ENCODE data around the gene LRRC8E.
"Not testable (repeated sequence)": the region's sequence is repeated elsewhere in the genome, so short reads cannot be mapped to it uniquely, and the experiment has no call there.

Gene LRRC8E

DNA sequence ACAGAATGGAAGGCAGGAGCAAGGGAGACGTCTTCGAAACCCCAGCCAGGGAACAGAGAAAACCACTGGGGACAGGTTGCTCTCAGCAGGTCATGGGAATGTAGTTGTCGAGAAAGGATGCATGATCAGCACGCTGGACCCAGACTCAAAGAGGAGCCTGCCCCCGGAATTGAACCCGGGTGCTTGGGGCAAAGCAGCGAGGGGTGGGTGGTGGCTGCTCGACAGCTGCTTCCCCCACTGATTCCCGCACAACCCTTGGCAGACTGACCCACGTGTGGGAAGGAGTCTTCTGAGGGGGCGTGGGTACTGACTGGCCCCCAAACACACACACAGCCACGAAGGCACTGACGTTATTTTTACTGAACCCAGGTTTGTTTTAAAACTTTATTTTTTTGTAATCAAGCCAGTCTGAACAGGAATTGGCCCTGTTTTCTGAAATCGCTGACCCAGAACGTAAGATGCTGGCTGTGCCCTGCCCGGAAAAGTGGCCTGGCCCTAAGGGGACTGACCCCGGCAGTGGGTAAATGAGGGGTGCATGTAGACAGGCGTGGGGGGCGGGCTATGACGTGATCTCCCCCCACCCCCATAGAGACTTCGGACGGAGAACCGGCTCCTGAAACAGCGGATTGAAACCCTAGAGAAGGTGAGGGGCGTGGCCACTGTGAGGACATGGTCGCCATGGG is 32.7 kb upstream of the LRRC8E start:
- no peak for DNase-seq (ENCODE audit: low read depth)

DNA sequence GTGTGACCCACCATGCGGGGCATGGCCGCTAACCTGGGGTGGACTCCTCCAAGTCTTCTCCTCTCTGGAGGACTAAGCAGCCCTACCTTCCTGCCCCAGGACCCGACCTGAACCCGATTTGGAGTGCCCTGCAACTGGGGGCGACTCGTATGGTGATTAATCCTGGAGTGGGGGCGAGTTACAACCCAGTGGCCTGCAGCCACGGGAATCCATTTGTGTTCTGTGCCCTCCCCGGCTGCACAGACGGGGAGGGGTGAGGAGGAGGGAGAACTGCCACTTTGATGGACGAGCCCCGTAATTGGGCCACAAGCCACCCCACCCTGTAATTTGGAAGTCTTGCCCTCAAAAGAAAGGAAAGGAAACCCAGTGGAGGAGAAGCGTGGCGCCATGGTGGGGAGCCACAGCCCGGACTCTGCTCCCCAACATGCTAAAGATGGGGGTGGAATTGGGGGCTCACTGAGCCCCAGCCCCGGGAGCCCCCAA is 32.2 kb upstream of the LRRC8E start:
- DNase-seq (ENCODE audit: low read depth), result no peak

DNA sequence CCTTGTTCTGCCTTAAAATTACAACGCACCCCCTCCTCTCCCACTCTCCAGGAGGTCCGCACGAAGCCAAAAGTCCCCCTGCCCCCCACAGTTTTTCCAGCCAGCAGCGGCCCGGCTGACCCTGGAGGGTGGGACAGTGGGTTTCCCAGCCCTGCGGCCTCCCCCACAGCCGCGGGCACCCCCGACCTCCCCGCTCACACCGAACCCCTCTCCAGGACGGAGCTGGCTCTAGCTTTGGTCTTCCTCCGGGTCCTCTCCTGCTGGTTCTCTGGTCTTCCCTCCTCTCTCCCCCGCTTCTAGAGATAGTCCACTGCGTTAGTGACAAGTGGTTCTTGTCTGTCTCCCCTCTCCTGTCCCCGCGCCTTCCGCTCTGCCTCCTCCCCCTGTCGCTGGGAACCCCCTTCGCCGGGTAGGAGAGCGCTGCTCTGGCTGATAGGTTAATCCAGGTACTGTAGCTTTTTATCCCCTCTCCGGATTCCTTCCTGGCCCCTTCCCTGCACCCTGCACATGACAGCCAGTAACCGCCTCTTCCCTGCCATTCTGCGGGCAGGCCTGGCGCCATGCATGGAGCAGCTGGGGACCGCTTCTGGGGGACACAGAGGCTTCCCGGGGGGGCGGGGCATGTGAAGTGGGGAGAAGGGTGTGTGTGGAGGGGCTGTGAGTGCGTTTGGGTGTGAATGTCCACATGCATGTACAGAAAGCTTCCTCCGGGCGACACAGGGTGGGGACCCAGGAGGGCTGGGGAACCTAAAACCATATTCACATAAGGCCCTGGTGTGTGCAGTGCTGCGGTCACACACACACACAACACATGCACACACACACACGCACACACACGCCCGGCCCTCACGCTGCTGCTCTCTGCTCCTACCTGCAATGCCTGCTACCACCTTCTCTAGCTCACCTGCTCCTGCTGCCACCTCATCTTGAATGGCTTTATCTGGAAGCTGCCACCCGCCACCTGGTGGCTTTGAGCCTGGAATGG is 31.3 kb upstream of the LRRC8E start:
- DNase-seq (ENCODE audit: low read depth), result no peak

DNA sequence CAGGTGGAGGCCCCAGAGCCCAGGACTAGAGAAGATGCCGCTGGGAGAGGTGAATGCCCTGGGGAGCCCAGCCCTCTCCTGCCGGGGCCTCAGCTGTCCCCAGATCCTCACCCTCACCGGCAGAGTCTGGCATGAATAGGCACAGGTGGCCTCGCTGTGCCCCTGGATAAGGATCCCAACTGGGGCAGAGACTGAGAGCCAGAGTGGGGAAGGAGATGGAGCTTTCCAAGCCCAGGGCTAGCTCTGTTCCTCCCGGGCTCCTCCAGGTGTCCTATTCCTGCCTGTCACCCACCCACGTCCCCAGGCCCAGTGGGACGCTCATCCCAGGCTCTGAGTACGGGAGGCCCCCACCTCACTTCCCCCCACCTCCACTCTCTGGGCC is 30.6 kb upstream of the LRRC8E start:
- DNase-seq (ENCODE audit: low read depth), result no peak

DNA sequence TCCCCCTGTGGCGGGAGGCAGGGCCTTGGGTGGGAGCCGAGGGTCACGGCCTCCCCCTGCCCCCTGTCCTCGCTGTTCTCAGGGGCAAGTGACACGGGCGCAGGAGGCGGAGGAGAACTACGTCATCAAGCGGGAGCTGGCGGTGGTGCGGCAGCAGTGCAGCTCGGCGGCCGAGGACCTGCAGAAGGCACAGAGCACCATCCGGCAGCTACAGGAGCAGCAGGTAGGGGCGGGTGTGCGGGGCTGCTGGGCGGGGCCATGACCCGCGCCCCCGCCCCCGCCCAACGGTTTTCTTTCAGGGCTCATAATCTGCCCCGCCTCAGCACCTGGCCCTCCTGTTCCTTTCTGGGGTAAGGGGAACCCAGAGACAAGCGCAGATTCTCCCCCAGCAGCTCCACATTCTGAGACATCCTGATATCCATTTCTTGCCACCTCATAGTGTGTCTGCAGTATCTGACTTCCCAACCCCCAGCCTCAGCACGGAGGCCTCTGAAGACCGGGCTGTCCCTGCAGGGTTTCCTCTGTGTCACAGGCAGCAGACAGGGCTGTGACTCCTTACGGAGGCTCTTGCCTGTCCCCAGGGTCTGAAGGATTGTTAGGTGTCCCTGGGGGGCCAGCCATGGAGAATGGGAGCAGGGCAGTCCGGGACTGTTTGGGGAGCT is 30.1 kb upstream of the LRRC8E start:
- no peak for DNase-seq (ENCODE audit: low read depth)

DNA sequence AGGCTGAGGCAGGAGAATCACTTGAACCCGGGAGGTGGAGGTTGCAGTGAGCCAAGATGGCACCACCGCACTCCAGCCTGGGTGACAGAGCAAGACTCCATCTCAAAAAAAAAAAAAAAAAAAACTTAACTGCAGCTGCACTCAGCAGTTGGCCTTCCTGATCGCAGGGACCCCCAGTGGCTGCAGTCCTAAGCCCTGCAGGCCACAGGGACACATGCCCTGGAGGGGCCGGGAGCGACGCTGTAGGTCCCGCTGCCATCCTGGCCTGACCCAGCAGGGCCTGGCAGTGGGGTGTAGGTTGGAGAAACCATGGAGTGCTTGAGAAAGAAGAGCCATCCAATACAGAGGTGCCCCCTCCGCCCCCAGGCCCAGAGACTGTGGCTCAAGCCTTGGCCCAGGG is 29.2 kb upstream of the LRRC8E start:
- DNase-seq (ENCODE audit: low read depth), result not testable (repeated sequence)

DNA sequence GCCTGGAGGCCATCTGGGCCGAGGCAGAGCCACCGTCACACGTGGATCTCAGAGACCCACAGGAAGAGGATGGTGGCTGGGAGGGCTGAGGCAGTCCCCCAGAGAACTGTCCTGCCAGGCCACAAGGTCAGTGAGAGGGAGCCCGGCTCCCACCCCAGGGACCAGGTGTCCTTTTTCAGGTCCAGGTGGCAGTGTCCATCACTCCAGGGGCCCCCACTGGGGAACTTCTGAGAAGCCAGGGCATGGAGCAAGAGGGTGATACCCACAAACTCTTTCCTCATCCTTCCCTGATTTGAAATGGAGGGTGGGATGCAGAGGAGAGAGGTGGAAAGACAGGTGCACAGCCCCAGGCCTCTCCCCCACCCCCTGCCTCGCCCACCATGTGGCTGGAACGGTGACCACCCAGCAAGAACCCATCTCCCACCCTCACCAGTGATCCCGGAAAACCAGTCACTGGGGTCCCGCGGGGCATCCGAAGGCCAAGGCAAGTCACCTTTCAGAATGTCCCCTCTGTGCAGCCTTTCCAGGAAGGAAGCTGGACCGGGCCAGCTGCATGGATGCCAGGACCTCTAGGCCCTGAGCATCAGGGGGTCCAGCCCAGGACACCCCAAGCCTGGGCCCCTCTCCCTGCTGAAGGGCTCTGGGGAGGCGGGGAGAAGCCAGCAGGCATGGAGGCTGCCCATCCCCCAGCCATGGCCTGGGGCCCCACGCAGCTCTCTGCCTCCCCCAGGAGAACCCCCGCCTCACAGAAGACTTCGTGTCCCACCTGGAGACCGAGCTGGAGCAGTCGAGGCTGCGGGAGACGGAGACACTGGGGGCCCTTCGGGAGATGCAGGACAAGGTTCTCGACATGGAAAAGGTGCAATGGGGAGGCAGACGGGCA is 28.2 kb upstream of the LRRC8E start:
- DNase-seq (ENCODE audit: low read depth), result no peak

DNA sequence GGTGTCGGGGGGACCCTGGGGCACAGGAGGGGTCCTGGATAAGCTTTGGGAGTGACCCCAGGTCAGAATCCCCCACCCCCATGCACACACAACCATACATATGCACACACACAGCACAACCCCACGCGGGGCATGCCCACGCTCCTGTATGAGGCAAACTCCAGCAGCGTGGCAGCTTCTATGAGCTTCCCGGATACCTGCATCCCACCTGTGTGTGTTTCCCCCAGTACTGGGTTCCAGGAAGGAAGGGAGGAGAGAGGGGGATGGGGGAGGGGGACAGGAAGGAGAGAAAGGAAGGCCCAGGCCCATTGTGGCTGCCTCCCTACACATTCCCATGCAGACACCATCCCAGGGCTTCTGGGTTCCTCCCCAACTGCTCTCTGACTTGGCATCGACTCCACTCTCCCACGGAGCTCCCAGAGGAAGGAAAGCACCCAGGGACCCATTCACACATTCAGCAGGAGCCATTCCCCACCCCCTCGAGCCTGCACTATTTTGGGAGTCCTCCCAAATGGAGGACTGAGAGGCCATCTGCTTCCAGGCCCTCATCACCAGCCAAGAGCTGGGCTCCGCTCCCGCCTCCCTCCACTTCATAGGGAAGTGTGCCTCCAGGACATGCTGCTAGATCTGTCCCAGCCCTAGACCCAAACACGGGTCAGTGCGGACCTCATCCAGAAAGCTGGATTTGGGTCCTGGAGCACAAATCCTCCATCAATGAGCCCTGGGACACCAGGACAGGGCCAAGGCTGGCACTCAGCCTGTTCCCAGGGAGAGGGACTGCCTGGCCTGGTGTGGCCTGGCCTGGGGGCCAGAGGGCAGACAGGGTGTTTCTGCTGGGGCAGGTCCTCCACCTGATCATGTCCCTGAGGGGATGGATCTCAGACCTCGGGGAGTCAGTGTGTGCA is 27.3 kb upstream of the LRRC8E start:
- no peak for DNase-seq (ENCODE audit: low read depth)

DNA sequence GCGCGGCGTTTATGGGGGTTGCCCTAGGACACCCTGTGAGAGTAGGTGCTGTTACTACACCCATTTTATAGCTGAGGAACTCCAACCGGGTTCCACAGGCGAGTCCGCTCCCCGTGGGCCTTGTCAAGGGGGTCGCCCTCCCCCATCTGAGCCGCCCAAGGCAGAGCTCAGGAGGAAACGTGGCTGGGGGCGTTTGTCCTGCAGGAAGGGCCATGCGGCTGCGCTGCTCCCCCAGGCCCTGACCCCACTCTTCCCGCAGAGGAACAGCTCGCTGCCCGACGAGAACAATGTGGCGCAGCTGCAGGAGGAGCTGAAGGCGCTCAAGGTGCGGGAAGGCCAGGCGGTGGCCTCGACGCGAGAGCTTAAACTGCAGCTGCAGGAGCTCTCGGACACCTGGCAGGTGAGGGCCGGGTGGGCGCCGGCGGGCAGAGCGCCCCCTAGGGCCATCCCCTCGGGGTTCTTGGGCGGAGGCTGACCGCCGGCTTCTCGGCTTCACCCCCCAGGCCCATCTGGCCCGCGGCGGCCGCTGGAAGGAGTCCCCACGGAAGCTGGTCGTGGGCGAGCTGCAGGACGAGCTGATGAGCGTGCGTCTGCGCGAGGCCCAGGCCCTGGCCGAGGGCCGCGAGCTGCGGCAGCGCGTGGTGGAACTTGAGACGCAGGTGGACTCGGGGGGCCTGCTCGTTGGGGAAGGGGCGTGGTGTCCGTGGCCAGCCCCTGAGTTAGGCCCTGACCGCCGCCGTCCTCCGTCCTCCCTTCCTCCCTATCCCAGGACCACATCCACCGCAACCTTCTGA is 26.5 kb upstream of the LRRC8E start:
- DNase-seq (ENCODE audit: low read depth), result no peak

DNA sequence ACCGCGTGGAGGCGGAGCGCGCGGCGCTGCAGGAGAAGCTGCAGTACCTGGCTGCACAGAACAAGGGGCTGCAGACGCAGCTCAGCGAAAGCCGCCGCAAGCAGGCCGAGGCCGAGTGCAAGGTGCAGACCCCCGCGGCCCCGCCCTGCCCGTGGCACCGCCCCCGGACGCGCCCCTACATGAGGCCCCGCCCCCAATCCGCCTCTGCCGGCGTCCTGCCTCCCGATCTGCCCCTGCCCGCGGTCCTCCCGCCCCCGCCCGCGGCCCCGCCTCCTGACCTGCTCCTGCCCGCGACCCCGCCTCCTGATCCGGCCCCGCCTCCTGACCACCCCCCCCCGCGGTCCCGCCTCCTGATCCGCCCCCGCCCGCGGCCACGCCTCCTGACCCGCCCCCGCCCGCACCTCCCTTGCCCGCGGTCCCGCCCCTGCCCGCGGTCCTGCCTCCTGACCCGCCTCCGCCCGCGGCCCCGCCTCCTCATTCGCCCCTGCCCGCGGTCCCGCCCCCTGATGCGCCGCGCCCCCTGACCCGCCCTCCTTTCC is 25.8 kb upstream of the LRRC8E start:
- peak; percentile 64 for DNase-seq (ENCODE audit: low read depth)

DNA sequence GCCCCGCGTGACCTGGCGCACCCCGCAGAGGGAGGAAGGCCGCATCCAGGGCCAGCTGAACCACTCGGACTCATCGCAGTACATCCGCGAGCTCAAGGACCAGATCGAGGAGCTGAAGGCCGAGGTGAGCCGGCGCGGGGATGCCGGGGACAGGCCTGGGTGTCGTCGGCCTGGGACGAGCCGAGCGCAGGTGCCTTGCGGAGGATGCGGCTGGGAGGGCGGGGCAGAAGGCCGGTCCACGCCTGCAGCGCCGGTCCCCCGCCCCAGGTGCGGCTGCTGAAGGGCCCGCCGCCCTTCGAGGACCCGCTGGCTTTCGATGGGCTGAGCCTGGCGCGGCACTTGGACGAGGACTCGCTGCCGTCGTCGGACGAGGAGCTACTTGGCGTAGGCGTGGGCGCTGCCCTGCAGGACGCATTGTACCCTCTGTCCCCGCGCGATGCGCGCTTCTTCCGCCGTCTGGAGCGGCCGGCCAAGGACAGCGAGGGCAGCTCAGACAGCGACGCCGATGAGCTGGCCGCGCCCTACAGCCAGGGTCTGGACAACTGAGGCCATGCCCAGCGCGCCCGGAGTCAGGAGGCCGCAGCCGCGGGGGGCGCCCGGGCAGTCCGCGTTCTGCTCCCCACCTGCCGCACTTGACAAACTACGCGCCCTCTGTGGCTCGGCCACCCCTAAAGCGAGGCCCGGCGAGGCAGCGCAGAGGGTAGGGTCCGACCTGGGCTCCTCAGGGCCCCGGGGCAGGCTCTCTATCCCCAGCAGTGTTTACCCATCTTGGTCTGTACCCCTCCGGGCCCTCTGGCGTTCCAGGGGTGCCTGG is 24.9 kb upstream of the LRRC8E start:
- DNase-seq (ENCODE audit: low read depth), result no peak

DNA sequence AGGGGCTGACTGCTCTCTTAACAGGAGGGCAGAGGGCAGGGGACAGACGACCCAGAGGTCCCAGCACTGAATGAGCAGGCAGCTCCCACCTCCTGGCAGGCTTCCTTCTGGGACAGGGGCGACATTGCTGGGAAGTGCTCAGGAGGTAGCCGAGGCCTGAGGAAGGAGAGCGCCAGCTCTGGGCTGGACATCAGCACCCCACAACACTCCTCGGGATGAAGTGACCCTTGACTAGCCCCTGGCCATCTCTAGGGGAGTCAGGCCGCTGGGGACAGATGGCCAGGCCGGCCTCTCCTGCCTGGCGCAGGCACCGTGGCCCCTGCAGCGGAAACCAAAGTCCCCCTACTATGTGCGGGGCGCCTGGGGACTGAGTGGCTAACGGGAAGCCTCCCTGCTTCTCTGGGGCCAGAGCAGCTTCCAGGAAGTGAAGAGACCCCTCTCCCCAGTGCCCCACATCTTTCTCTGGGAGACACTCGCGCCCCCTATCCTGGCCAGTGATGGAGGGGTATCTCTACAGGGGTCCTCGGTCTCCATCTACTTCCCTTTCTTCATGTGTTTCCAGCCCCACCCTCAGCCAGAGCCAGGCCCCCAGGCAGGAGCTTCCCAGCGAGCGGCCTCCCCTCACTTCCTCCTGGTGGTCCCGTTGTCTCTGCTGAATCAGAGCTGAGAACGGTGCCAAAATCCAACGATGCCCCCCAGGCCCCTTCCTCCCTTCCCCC is 24.2 kb upstream of the LRRC8E start:
- no peak for DNase-seq (ENCODE audit: low read depth)

DNA sequence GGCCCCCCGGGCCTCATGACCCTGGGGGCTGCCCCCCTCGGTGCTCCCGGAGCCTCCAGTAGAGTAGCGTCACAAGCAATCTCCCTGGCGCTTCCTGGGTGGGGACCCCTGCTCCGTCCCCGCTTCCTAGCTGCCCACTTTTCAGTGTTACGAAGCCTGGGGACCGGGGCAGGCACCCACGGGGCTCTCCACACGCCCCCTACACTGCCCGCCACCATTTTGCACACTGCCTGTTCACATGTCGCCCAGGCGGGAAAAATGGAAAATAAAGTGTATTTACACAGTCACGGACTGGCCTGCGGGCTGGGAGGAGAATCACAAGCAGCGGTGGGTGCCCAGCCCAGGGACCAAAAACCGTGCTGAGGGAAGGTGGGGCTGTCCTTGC is 23.6 kb upstream of the LRRC8E start:
- no peak for DNase-seq (ENCODE audit: low read depth)

DNA sequence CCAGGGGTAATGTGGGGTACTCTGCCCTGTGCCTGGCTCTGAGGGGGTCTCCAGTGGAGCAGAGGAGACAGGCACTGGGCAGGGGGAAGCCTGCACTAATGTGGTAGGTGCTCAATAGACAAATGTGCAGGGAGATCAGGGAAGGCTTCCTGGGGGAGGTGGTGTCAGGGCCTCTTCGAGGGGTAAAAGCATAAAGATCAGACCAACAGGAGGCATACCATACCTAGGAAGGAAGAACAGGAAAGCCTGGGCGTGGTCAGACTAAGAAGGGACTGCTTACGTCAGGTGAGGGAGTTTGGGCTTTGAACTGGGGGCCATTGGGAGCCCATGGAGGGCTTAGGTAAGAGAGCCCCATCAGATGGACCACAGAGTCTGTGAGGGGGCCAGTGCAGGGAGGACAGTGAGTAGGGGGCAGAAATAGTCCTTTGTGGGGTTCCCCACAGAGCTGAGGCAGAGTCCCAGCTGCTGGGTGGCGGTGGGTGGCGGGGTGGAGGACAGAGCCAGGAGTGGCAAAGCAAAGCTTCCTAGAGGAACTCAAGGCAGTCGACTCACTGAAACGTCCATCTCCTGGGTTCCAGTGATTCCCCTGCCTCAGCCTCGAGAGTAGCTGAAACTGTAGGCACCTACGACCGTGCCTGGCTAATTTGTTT is 22.9 kb upstream of the LRRC8E start:
- DNase-seq (ENCODE audit: low read depth), result no peak

DNA sequence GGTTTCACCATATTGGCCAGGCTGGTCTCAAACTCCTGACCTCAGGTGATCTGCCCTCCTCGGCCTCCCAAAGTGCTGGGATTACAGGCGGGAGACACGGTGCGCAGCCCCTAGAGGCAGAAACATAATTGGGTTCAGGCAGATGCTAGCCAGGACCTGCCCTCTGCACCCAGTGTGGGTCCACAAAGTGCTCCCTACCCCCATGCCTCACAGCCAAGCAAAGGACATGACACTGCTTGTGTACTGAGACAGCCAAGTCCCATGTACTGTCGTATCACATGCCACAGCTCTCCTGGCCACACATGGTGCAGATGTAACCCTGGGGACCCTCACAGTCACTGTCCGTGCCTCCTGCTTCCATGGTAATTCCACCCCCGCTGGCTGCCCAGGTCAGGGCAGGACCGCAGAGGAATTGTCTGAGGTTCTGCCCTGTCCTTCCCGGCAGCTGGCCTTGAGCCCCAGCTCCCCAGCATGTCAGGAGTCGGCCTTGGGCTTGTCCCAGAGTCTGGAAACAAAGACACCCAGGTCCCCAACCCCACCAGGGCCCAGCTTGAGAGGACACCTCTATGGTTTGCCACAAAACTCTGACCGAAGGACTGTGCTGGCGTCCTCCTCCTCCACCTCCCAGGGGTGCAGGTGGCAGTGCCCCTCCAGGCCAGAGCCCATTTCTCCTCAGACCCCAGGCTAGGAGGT is 21.8 kb upstream of the LRRC8E start:
- no peak for DNase-seq (ENCODE audit: low read depth)

DNA sequence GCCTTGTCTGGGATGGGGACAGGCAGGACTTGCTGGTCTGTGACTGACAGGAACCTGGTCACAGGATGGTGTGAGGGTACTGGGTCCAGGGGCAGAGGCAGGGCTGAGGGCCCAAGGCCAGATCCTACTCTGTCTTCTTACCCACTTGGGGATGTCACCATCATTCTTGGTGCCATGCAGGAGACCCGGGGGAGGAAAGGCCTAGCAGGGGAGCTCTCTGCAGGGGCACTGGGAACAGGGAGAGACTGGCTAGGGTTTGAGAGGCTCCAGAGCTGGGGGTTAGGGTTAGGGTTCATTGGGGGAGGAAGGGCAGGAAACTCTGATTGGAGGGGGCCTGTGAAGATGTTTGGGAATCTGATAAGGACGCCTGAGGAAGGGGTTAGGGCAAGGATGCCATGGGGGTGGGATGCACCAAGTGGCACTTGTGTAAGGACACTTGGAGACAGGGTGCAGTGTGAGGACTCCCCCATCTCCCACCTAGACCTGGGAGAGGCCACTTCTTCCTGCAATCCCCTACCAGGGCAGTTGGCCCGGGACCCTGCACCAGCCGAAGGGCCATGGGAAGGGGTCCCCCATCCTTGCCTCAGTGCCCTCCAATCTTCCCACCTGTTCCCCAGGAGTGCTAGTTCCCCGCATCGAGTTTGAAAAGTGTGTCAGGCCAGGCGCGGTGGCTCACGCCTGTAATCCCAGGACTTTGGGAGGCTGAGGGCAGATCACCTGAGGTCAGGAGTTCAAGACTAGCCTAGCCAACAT is 21.0 kb upstream of the LRRC8E start:
- DNase-seq (ENCODE audit: low read depth), result no peak
